RWPE1 (cell line): ENCODE results near the gene SSTR5.

ENCODE experiments used
- CTCF ChIA-PET: fragments of 350-600 bp; sonication (Branson Sonifier 250); formaldehyde crosslinking; extraction: SDS; loops from one replicate; lab custom pipeline; 2021; lab: Yijun Ruan, JAX
- POLR2A ChIA-PET: fragments of 400-600 bp; formaldehyde crosslinking; extraction: SDS; loops from one replicate; lab custom pipeline; 2020; ENCODE audit warnings: antibody characterized with exemption; ENCODE audit not compliant: low non-redundant PET; lab: Yijun Ruan, JAX
- DNase-seq: peaks from one replicate; pipeline ENCODE4 v3.0.0; 2012; ENCODE audit warnings: low spot score
- H3K27ac ChIP-seq: fragments of 450-650 bp; 2 replicates; pipeline ENCODE4 v1.5.1; 2017
- CTCF ChIP-seq: fragments of 450-650 bp; conservative IDR thresholded peaks from 2 replicates; pipeline ENCODE4 v1.5.1; 2017; ENCODE audit warnings: low read depth, mild to moderate bottlenecking

SSTR5 gene

GRCh38 chr16:1117176-1117900 lies 44.8 kb downstream of the SSTR5 start:
- DNase-seq: no peak
- CTCF ChIA-PET: interaction anchor here (1.2 kb wide), 1 partner anchor 11 kb away, joined by 3 read pairs; no protein-coding TSS in a partner anchor
- POLR2A ChIA-PET: no interaction called here
- no peak for TF ChIP-seq CTCF
- H3K27ac ChIP-seq: no peak overlapping the region

- TF ChIP-seq CTCF: no peak
- POLR2A ChIA-PET: no interaction called here
- DNase-seq: no peak
- no peak overlapping the region for H3K27ac ChIP-seq
- CTCF ChIA-PET: no interaction called here
Measured at GRCh38 chr16:1117926-1118325, 45.4 kb downstream of the SSTR5 start.

GRCh38 chr16:1119129-1119528 lies 46.6 kb downstream of the SSTR5 start:
- TF ChIP-seq CTCF: no peak
- ChIA-PET CTCF (no interaction called here), POLR2A (no interaction called here)
- DNase-seq: no peak
- no peak overlapping the region for H3K27ac ChIP-seq

GRCh38 chr16:1119766-1120576 lies 47.4 kb downstream of the SSTR5 start:
- no peak for TF ChIP-seq CTCF
- DNase-seq: no peak
- CTCF ChIA-PET: interaction anchor here (0.6 to 0.8 kb wide), 2 partner anchors 13 to 17 kb away, joined by 3 read pairs; no protein-coding TSS in a partner anchor
- H3K27ac ChIP-seq: no peak overlapping the region
- POLR2A ChIA-PET: no interaction called here

- CTCF ChIA-PET: interaction anchor here (0.6 to 0.8 kb wide), 2 partner anchors 12 to 18 kb away, joined by 3 read pairs; no protein-coding TSS in a partner anchor
- POLR2A ChIA-PET: no interaction called here
- no peak for TF ChIP-seq CTCF
- H3K27ac ChIP-seq: no peak overlapping the region
- no peak for DNase-seq
Measured at GRCh38 chr16:1120577-1120941, 48.0 kb downstream of the SSTR5 start.

- TF ChIP-seq CTCF: no peak
- ChIA-PET POLR2A (no interaction called here), CTCF (interaction anchor here (0.6 kb wide), 1 partner anchor 12 kb away, joined by 3 read pairs; no protein-coding TSS in a partner anchor)
- no peak for DNase-seq
- no peak overlapping the region for H3K27ac ChIP-seq
Measured at GRCh38 chr16:1121009-1121408, 48.5 kb downstream of the SSTR5 start.
